ENCODE results near the gene PWWP2A.

- no peak for TF ChIP-seq CTCF (conservative IDR thresholded peaks at IDR 0.05; ENCODE audit: low read depth, low read length)
- no peak for TF ChIP-seq EZH2 (IDR thresholded peaks at IDR 0.05; ENCODE audit: low read length, unreplicated experiment)
Observed at GRCh38 chr5:160162910-160163309, 43.7 kb upstream of the PWWP2A start.

Measured in PC-3 (cell line).